GM21381 (cell line): ENCODE results near the gene ARMC7.

Experiments used
- ATAC-seq: cut with Tn5 transposase; IDR thresholded peaks from one replicate; pipeline ENCODE4 v1.9.1; 2021; ENCODE audit warnings: mild to moderate bottlenecking, moderate library complexity; ENCODE audit not compliant: unreplicated experiment

Gene ARMC7

GRCh38 chr17:75077496-75078283, 32.1 kb upstream of the ARMC7 start:
- ATAC-seq: no peak

- no peak for ATAC-seq
Observed at GRCh38 chr17:75078284-75079022, 31.3 kb upstream of the ARMC7 start.

GRCh38 chr17:75079023-75079373, 30.8 kb upstream of the ARMC7 start:
- no peak for ATAC-seq

GRCh38 chr17:75081611-75082540, 27.9 kb upstream of the ARMC7 start:
- ATAC-seq: no peak

GRCh38 chr17:75082683-75083082, 27.1 kb upstream of the ARMC7 start:
- ATAC-seq: no peak

- ATAC-seq: no peak
Observed at GRCh38 chr17:75084039-75084660, 25.6 kb upstream of the ARMC7 start.

- no peak for ATAC-seq
Observed at GRCh38 chr17:75086496-75087181, 23.1 kb upstream of the ARMC7 start.

GRCh38 chr17:75087182-75087557, 22.6 kb upstream of the ARMC7 start:
- ATAC-seq: no peak

GRCh38 chr17:75087558-75088453, 22.0 kb upstream of the ARMC7 start, which contains the start of gene SLC16A5:
TSS of gene SLC16A5 (plus strand) at chr17:75087954. CDS start at chr17:75093637, 5,683 bp downstream.
- peak; percentile 55 for ATAC-seq

- no peak for ATAC-seq
Observed at GRCh38 chr17:75088465-75089417, 21.0 kb upstream of the ARMC7 start.

GRCh38 chr17:75090871-75091854, 18.6 kb upstream of the ARMC7 start:
- ATAC-seq: no peak

GRCh38 chr17:75091855-75092327, 17.9 kb upstream of the ARMC7 start:
- ATAC-seq: no peak

GRCh38 chr17:75093548-75094158, 16.1 kb upstream of the ARMC7 start:
- ATAC-seq: no peak

- no peak for ATAC-seq
Observed at GRCh38 chr17:75094871-75095399, 14.8 kb upstream of the ARMC7 start.

GRCh38 chr17:75096082-75096625, 13.6 kb upstream of the ARMC7 start:
- ATAC-seq: no peak

GRCh38 chr17:75097865-75098264, 11.9 kb upstream of the ARMC7 start:
- ATAC-seq: no peak
